Esophagus muscularis mucosa (tissue), 3 donors: Measurements from ENCODE around the gene SENP7.
"Not testable (repeated sequence)": the region's sequence is repeated elsewhere in the genome, so short reads cannot be mapped to it uniquely, and the experiment has no call there.

ENCODE experiments used
- CTCF ChIP-seq, 3 experiments: fragments of 200-600 bp in 2 of 3; fragments of 450-650 bp in 1 of 3; sonication (generic) in 2 of 3; IDR thresholded peaks; one replicate each; pipeline ENCODE4 v1.5.1; 2017 to 2019; ENCODE audit warnings: antibody characterized with exemption in 3 of 3, mild to moderate bottlenecking in 2 of 3, moderate library complexity in 1 of 3
- POLR2AphosphoS5 ChIP-seq, 2 donors: sonication (generic); formaldehyde crosslinking; IDR thresholded peaks; one replicate each; pipeline ENCODE4 v1.6.1; 2017; ENCODE audit warnings: antibody characterized with exemption in 2 of 2

- not testable (repeated sequence) for TF ChIP-seq CTCF, POLR2AphosphoS5 (IDR thresholded peaks at IDR 0.05)
Measured at GRCh38 chr3:101474841-101475552, 38.0 kb downstream of the SENP7 start.
